Gastroesophageal sphincter (tissue), 4 donors: ENCODE results near the gene CARD11. TPM values are rescaled to one million over a fixed set of nuclear protein-coding genes. Genes with fewer than 3 reads are reported as not detected.

Source experiments
- ATAC-seq: fragments of 150-250 bp; one replicate; pipeline ENCODE4 v1.9.1; 2016; ENCODE audit warnings: mild to moderate bottlenecking, moderate library complexity
- H3K27ac ChIP-seq, 4 donors: fragments of 200-600 bp; sonication (generic) in 3 of 4; 1 replicate in 3 of 4; 2 replicates in 1 of 4; pipeline ENCODE4 v1.5.1; 2016 to 2019
- H3K27me3 ChIP-seq: fragments of 200-600 bp; sonication (generic); one replicate; pipeline ENCODE4 v1.5.1; 2019
- H3K36me3 ChIP-seq, 2 donors: fragments of 200-600 bp; sonication (generic); one replicate each; pipeline ENCODE4 v1.5.1; 2019; ENCODE audit warnings: control low read depth in 1 of 2
- H3K4me1 ChIP-seq, 3 donors: fragments of 200-600 bp; sonication (generic); 1 replicate in 2 of 3; 2 replicates in 1 of 3; pipeline ENCODE4 v1.5.1; 2016 to 2019; ENCODE audit warnings: control low read depth in 2 of 3
- H3K4me3 ChIP-seq, 2 donors: fragments of 200-600 bp; sonication (generic); one replicate each; pipeline ENCODE4 v1.5.1; 2019; ENCODE audit warnings: mild to moderate bottlenecking in 1 of 2, moderate library complexity in 1 of 2
- H3K9me3 ChIP-seq, 3 donors: fragments of 200-600 bp; sonication (generic); one replicate each; pipeline ENCODE4 v1.5.1; 2017 to 2019; ENCODE audit warnings: control low read depth in 2 of 3
- CTCF ChIP-seq, 4 experiments: fragments of 200-600 bp in 2 of 4; fragments of 450-650 bp in 2 of 4; sonication (generic) in 1 of 4; IDR thresholded peaks; one replicate each; pipeline ENCODE4 v1.5.1; 2017 to 2019; ENCODE audit warnings: antibody characterized with exemption in 4 of 4, mild to moderate bottlenecking in 2 of 4, moderate library complexity in 2 of 4
- EP300 ChIP-seq: sonication (generic); formaldehyde crosslinking; IDR thresholded peaks from one replicate; pipeline ENCODE4 v1.6.1; 2017; ENCODE audit warnings: antibody characterized with exemption, mild to moderate bottlenecking
- POLR2A ChIP-seq, 2 donors: fragments of 450-650 bp; IDR thresholded peaks; one replicate each; pipeline ENCODE4 v1.6.1; 2017; ENCODE audit warnings: antibody characterized with exemption in 2 of 2, mild to moderate bottlenecking in 2 of 2, moderate library complexity in 1 of 2
- POLR2AphosphoS5 ChIP-seq: sonication (generic); formaldehyde crosslinking; IDR thresholded peaks from one replicate; pipeline ENCODE4 v1.6.1; 2017; ENCODE audit warnings: antibody characterized with exemption
- WGBS, 2 donors: methylation state at CpG; one replicate each; pipeline ENCODE4 v1.1.5; 2018; ENCODE audit warnings: low coverage in 1 of 2; 5-methylcytosine and 5-hydroxymethylcytosine counted together
- total RNA-seq, 4 donors: library from RNA; depleted of rRNA; stranded (reverse); fragments of >200 nt; gene quantifications; one replicate each; pipeline ENCODE4 v1.1.0, GENCODE V29; 2016

The CARD11 gene
- total RNA-seq, 4 donors from 2014 or later, result 0.27 to 0.67 (median 0.45) TPM

- WGBS, 2 donors, result 67 to 100% methylated on average over 1 of the region's 1 CpG
- TF ChIP-seq EP300 (no peak), POLR2A (IDR thresholded peaks at IDR 0.05) (no peak), POLR2AphosphoS5 (no peak), CTCF (IDR thresholded peaks at IDR 0.05) (no peak)
- ATAC-seq, result no peak
- no peak overlapping the region for H3K4me3 ChIP-seq
- peaks cover 0 to 37% (median 0%) of the 10 kb centered on the region in 3 donors for H3K9me3 ChIP-seq
- no peaks in the 10 kb centered on the region for H3K27me3 ChIP-seq
- H3K36me3 ChIP-seq, result no peaks in the 10 kb centered on the region
- no peaks in the 10 kb centered on the region for H3K4me1 ChIP-seq
- H3K27ac ChIP-seq, result no peak overlapping the region
Measured at GRCh38 chr7:2965301-2965700, 78.4 kb downstream of the CARD11 start.

- WGBS, 2 donors, result 83 to 100% methylated on average over 1 to 2 of the region's 2 CpGs
- peaks cover 0 to 37% (median 0%) of the 10 kb centered on the region in 3 donors for H3K9me3 ChIP-seq
- TF ChIP-seq POLR2AphosphoS5 (no peak), POLR2A (IDR thresholded peaks at IDR 0.05) (no peak), CTCF (IDR thresholded peaks at IDR 0.05) (no peak), EP300 (no peak)
- no peak overlapping the region for H3K27ac ChIP-seq
- ATAC-seq, result no peak
- no peaks in the 10 kb centered on the region for H3K4me1 ChIP-seq
- H3K36me3 ChIP-seq, result no peaks in the 10 kb centered on the region
- peaks cover 8% of the 10 kb centered on the region for H3K27me3 ChIP-seq
- no peak overlapping the region for H3K4me3 ChIP-seq
Measured at GRCh38 chr7:2964208-2964607, 79.5 kb downstream of the CARD11 start.

GRCh38 chr7:2962865-2963264 is 80.8 kb downstream of the CARD11 start:
- no peak for TF ChIP-seq CTCF (IDR thresholded peaks at IDR 0.05)
- no peak for TF ChIP-seq EP300
- TF ChIP-seq POLR2AphosphoS5, result no peak
- TF ChIP-seq POLR2A (IDR thresholded peaks at IDR 0.05), result no peak
- Histone ChIP-seq H3K36me3 (no peaks in the 10 kb centered on the region), H3K4me1 (no peaks in the 10 kb centered on the region), H3K27me3 (peaks cover 17% of the 10 kb centered on the region), H3K4me3 (no peak overlapping the region), H3K9me3 (peaks cover 0 to 37% (median 0%) of the 10 kb centered on the region in 3 donors), H3K27ac (no peak overlapping the region)
- ATAC-seq, result no peak
- 83 to 93% methylated on average over 2 of the region's 2 CpGs for WGBS, 2 donors

- Histone ChIP-seq H3K9me3 (peaks cover 0 to 13% (median 0%) of the 10 kb centered on the region in 3 donors), H3K36me3 (no peaks in the 10 kb centered on the region), H3K4me3 (no peak overlapping the region), H3K4me1 (no peaks in the 10 kb centered on the region), H3K27ac (no peak overlapping the region), H3K27me3 (peaks cover 30% of the 10 kb centered on the region)
- no peak for ATAC-seq
- 93 to 97% methylated on average over 3 to 11 of the region's 14 CpGs for WGBS, 2 donors
- TF ChIP-seq POLR2AphosphoS5 (no peak), CTCF (IDR thresholded peaks at IDR 0.05) (no peak), EP300 (no peak)
Measured at GRCh38 chr7:2959828-2960599, 83.7 kb downstream of the CARD11 start.

- TF ChIP-seq CTCF (IDR thresholded peaks at IDR 0.05) (no peak), POLR2AphosphoS5 (no peak), POLR2A (IDR thresholded peaks at IDR 0.05) (no peak), EP300 (no peak)
- Histone ChIP-seq H3K27ac (no peak overlapping the region), H3K9me3 (peaks cover 0 to 5% (median 0%) of the 10 kb centered on the region in 3 donors), H3K4me1 (no peaks in the 10 kb centered on the region), H3K4me3 (no peak overlapping the region), H3K36me3 (no peaks in the 10 kb centered on the region), H3K27me3 (peaks cover 35% of the 10 kb centered on the region)
- WGBS, 2 donors, result 67 to 80% methylated on average over 1 to 2 of the region's 15 CpGs
- no peak for ATAC-seq
Measured at GRCh38 chr7:2959103-2959680, 84.5 kb downstream of the CARD11 start.
